NCI-H2171 (cell line): ENCODE results near the gene TSR3.
A peak's percentile ranks its signal among the peaks of the same experiment; 100 is the strongest.

Source experiments
- DNase-seq: peaks from one replicate; lab custom pipeline; 2025; lab: John Stamatoyannopoulos, UW

TSR3 gene

GRCh38 chr16:1377406-1378010 is 25.8 kb upstream of the TSR3 start:
- DNase-seq: no peak

- DNase-seq: no peak
Measured at GRCh38 chr16:1375741-1376410, 24.2 kb upstream of the TSR3 start.

GRCh38 chr16:1375298-1375640 is 23.6 kb upstream of the TSR3 start:
- DNase-seq: no peak

- no peak for DNase-seq
Measured at GRCh38 chr16:1374418-1375297, 23.0 kb upstream of the TSR3 start.

- DNase-seq: no peak
Measured at GRCh38 chr16:1372292-1372950, 20.7 kb upstream of the TSR3 start.

- no peak for DNase-seq
Measured at GRCh38 chr16:1371054-1371978, 19.6 kb upstream of the TSR3 start.

GRCh38 chr16:1367486-1368174 is 16.0 kb upstream of the TSR3 start:
- no peak for DNase-seq

GRCh38 chr16:1366712-1367299 is 15.1 kb upstream of the TSR3 start:
- DNase-seq: no peak

- no peak for DNase-seq
Measured at GRCh38 chr16:1366060-1366711, 14.5 kb upstream of the TSR3 start.

- DNase-seq: no peak
Measured at GRCh38 chr16:1364510-1364909, 12.8 kb upstream of the TSR3 start.

GRCh38 chr16:1363501-1364041 is 11.9 kb upstream of the TSR3 start:
- peak; percentile 19 for DNase-seq

- no peak for DNase-seq
Measured at GRCh38 chr16:1362807-1363206, 11.1 kb upstream of the TSR3 start.

- no peak for DNase-seq
Measured at GRCh38 chr16:1361685-1362360, 10.1 kb upstream of the TSR3 start.

- DNase-seq: no peak
Measured at GRCh38 chr16:1357906-1358566, 6.4 kb upstream of the TSR3 start.

- DNase-seq: no peak
Measured at GRCh38 chr16:1356061-1356900, 4.6 kb upstream of the TSR3 start.

GRCh38 chr16:1355591-1355990 is 3.9 kb upstream of the TSR3 start:
- no peak for DNase-seq

GRCh38 chr16:1354815-1355540 is 3.3 kb upstream of the TSR3 start:
- no peak for DNase-seq
